GM13977 (cell line): ENCODE measurements around the gene VCP.

Source experiments
- DNase-seq: peaks from one replicate; pipeline ENCODE4 v3.0.0; 2012; ENCODE audit warnings: low spot score
- CTCF ChIP-seq: IDR thresholded peaks from 2 replicates; pipeline ENCODE4 v1.5.1; 2012; ENCODE audit warnings: mild to moderate bottlenecking, control low read depth; ENCODE audit not compliant: insufficient read depth; ENCODE audit errors: extremely low read depth, missing control alignments
- in situ Hi-C: fragments of 300-500 bp; cut with MboI; formaldehyde crosslinking; loops from one replicate; pipeline ENCODE4 v1.12.0; 2022; ENCODE audit warnings: low sequenced_read_pairs, low pct_unique_long_range_greater_than_20kb, mixed read lengths, inconsistent platforms; ENCODE audit not compliant: unreplicated experiment

Gene VCP

GRCh38 chr9:35072461-35073278, at the start of gene VCP:
Gene VCP, minus strand, starts transcription at chr9:35072625. Its CDS starts 272 bp downstream, at chr9:35072353.
- peak; percentile 99 for DNase-seq
- in situ Hi-C loops, result no loop called here
- peak; percentile 12 for TF ChIP-seq CTCF

GRCh38 chr9:35116898-35117551, 44.6 kb upstream of the VCP start:
- peak; percentile 82 for DNase-seq
- TF ChIP-seq CTCF, result peak; percentile 96
- in situ Hi-C loops, result no loop called here

- DNase-seq, result no peak
- in situ Hi-C loops, result no loop called here
- no peak for TF ChIP-seq CTCF
Measured at GRCh38 chr9:35116539-35116897, 44.1 kb upstream of the VCP start.

GRCh38 chr9:35115680-35116538, 43.5 kb upstream of the VCP start, which contains the start of gene ATOSB:
Gene ATOSB, minus strand, starts transcription at chr9:35115862. Its CDS starts 7,588 bp downstream, at chr9:35108274.
- in situ Hi-C loops, result no loop called here
- TF ChIP-seq CTCF, result no peak
- DNase-seq, result peak; percentile 91

GRCh38 chr9:35114840-35115628, 42.6 kb upstream of the VCP start:
- no peak for TF ChIP-seq CTCF
- no peak for DNase-seq
- in situ Hi-C loops, result no loop called here
